ENCODE data around the gene LTF.

LTF gene

DNA sequence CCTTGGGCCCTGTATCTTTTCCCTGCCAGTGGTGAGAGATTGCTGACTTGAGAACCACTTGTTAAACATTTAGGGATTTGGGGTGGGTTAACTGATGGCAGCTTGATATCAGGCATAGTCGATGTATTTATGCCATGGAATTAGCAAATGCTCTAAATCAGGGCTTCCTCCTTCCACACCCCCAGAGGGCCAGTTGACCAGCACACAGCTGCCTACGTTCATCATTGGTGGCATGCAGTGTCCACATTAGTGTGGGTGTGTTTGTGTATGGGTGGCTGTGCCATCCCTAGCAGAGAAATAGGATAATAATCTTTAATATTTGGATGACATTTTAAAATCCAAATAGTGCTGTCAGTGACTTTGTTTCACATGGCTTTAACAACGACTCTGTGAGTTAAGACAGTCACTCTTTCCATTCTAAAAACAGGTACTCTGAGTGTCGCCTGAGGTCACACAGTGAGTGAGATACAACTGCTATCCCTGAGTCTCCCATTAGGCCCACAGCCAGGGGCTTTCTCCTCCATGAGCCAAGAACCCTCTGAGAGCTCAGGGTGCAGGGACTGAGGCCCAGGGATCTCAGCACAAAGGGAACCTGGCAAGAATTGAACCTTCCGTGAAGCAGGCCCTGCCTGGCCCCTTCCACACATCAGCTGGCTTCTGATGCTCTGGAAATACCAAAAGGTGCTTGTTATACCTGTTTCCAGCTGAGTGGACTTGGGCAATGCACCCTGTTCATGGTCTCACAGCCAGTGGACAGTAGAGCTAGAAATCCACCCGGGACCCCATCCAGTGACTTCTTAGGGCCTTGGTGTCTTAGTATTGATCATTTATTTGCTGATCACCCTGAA, 4.3 kb upstream of the LTF start:
- no peak for DNase-seq (ENCODE audit: low read depth)

- DNase-seq (ENCODE audit: low read depth) = no peak
Observed at GRCh38 chr3:46467562-46467961, 2.9 kb upstream of the LTF start.

- no peak for DNase-seq (ENCODE audit: low read depth)
Observed at GRCh38 chr3:46466871-46467403, 2.2 kb upstream of the LTF start.

DNA sequence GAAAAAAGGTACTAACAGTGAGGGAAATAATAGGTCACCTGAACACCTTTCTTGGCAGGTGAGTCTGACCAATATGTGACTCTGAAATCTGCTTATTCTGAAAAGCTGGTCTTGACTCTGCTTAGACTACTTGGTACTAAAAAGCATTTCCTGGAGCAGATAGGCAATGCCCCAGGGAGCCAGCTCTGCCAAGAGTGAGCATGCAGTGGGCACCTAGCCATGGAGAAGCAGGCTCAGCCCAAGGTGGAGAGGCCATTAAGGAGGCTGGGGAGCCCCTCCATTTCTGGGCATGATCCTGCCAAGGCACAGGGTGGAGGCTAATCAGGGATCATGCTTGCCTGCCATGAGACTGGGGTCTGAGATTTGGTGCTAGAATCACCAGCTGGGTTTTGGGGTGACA, 1.6 kb upstream of the LTF start:
- DNase-seq (ENCODE audit: low read depth) = peak; percentile 7

DNA sequence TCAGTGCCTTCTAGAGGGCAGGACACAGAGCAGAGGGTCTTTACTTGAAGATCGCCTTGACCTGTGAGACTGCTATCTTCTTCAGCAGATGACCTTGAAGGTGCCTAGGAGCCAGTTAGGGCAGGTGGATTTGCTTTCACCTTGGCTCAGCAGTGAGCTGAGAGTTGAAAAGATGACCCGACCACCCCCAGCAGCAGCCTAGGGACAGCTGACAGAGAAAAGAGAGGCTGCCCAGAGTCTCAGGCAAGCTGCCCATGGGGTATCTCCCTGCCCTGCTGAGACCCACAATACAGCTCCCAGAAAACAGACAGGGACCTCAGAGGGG, 453 bp upstream of the LTF start:
- DNase-seq (ENCODE audit: low read depth) = no peak

GRCh38 chr3:46463868-46464241, 850 bp downstream of the LTF start:
- DNase-seq (ENCODE audit: low read depth) = no peak

DNA sequence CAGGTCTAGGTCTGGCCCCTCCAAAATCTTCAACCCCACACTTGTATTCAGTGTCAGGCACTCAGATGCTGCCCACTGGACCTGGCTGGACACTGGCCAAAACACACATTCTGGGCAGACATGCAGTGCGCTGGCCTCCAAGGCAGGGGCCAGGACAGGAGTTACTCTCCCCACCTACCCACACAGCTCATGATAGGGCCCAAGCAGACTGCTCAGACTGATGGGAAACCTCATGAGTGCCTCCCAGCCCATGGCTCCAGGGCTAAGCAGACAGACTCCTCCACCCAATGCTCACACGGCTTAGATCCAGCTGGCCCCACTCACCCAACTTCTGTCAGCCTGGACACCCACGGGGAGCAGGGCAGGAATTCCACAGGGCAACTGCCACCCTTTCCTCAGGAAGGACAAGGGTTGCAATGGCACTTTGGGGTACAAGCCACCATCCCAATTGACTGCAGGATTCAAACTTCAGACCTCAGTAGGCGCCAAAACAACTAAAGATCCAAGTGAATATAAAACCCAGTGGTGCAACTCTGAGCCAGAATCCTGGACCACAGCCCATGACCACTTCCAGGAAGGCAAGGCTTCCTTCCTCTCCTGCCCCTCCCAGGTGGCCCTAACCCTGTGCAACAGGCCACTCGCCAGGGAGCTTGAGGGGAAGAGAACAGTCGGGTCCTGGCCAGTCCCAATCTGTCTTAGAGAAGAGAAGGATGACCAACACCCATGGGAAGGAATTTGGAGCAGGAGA, 1.4 kb downstream of the LTF start:
- no peak for DNase-seq (ENCODE audit: low read depth)

GRCh38 chr3:46462511-46462910, 2.2 kb downstream of the LTF start:
- DNase-seq (ENCODE audit: low read depth) = no peak

DNA sequence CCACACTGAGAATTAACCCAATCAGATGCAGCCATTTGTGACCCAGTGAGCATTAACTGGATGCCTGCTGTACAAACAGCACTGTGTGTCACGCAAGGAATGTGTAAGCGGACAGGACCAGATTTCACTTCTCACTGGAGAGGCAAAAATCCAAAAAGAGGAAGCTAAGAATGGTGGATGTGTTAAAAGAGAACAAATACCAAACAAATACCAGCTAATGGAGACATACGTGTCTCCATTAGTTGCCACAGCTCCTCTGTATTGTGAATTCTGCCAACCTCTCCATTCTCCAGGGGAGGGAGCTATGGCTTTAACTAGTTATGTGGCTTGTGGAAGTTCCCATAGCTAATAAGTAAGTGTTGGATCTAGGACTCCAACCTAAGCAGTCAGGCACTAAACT, 2.6 kb downstream of the LTF start:
- no peak for DNase-seq (ENCODE audit: low read depth)

- no peak for DNase-seq (ENCODE audit: low read depth)
Observed at GRCh38 chr3:46460051-46460450, 4.7 kb downstream of the LTF start.

- DNase-seq (ENCODE audit: low read depth) = no peak
Observed at GRCh38 chr3:46456118-46456517, 8.6 kb downstream of the LTF start.

- DNase-seq (ENCODE audit: low read depth) = no peak
Observed at GRCh38 chr3:46455231-46456115, 9.2 kb downstream of the LTF start.

DNA sequence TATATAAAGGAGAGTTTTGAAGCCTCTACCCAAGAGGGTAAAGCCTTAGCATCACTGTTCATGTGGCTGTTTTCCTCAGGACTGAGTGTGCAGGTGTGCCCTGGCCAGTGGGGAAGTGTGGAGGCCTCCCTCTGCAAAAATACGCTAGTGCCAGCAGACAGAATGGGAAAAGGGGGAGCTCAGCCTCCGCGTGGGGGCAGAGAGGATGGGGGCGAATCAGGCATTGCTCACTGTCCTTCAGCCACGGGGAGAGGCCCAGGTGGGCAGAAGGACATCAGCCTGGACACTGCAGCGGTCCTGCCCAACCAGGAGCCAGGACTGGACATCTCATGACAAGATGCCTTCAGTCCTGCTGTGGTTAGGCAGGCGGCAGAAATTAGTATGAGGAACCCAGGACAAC, 10.1 kb downstream of the LTF start:
- DNase-seq (ENCODE audit: low read depth) = no peak

- DNase-seq (ENCODE audit: low read depth) = no peak
Observed at GRCh38 chr3:46454209-46454595, 10.5 kb downstream of the LTF start.

- DNase-seq (ENCODE audit: low read depth) = no peak
Observed at GRCh38 chr3:46453526-46454208, 11.0 kb downstream of the LTF start.

GRCh38 chr3:46449755-46450552, 14.8 kb downstream of the LTF start:
- DNase-seq (ENCODE audit: low read depth) = no peak

GRCh38 chr3:46448721-46449120, 16.0 kb downstream of the LTF start:
- no peak for DNase-seq (ENCODE audit: low read depth)

DNA sequence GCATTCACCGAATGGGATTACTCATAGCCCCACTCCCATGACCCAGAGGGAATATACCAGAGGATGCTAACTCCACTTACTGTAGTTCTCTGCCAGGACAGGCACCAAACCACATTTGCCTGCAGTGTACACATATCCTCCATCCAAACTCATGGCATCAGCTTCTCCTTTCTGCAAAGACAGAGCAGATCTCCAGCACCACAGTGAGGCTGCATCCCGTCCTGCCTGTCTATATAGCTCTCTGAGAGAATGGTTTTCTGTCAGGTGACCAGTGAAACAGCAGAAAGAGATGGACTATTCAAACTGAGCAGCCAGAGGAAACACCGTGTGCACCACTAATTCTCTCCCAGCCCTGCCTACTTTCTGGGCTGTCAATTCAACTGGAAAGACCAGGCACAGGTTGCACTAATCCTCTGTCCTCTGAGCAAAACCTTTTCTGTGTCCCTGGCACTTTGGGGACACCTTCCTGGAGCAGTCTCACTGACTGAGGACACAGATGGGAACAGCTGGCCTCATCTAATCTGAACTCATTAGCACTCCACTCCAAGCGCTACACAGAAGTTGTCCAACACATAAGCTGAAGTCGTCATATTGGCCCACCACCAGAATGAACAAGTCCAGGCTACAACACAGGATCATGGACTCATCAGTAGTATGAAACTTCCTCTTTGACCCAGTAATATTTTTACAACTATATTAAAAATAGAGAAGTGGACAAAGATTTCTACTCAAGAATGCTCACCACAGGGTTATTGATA, 17.3 kb downstream of the LTF start:
- DNase-seq (ENCODE audit: low read depth) = no peak

DNA sequence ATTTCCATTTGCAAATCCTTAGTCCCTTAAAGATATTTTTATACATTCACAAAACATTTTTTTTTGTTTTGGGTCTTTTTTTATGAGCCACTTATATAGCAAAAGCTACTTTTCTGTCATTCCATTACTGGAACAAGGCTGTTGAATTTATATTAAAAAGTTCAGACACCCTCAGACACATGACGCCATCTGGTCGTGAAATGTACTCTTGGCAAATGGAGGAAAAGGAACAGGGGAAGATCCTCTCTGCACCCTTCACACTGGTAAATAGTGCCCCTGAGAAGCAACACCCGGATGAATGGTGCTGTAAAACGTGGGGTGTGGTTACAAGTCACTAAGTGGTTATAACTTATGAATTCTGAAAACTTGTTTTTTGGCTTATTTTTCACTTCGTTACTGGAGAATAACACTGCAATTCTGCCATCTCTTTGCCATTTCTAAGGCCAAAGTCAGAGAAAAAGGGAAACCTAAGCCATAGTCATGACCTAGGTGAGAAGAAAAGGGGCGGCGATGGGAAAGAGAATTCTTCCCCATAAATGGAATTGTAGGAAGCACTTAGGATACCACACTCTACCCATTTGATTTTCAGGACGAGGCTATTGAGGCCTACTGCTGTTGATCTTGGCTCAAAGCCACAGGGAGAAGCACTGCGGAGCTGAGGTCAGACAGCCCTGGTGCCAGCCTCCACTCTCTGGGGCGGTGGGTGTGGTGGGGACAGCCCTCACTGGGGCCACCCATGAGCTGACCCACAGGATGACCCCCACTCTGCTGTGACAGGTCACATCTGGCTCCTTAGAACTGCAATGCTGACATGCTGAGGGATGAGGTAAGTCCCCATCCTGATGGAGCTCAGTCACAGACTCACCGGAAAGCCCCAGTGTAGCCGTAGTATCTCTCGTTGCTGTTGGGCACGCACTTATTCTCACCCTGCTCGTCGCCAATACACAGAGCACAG, 21.9 kb downstream of the LTF start:
- DNase-seq (ENCODE audit: low read depth) = peak; percentile 50

Measured in fibroblast of gingiva (primary cell).